PFSK-1 (cell line): Measurements from ENCODE around the gene SHC4.

Source experiments
- POLR2AphosphoS5 ChIP-seq: IDR thresholded peaks from 2 replicates; pipeline ENCODE4 v1.6.1; 2012; ENCODE audit warnings: low read depth, mild to moderate bottlenecking, control low read depth, low read length, moderate library complexity
- SIN3A ChIP-seq: IDR thresholded peaks from 2 replicates; pipeline ENCODE4 v1.6.1; 2012; ENCODE audit warnings: mild to moderate bottlenecking, low read length, moderate library complexity, borderline replicate concordance; ENCODE audit not compliant: insufficient read depth
- TAF1 ChIP-seq: IDR thresholded peaks from 2 replicates; pipeline ENCODE4 v1.6.1; 2012; ENCODE audit warnings: low read length, control low read depth, borderline replicate concordance; ENCODE audit not compliant: insufficient read depth
- TF ChIP-seq, protein P1 (sequence below), 2 experiments: IDR thresholded peaks; 2 replicates each; pipeline versions ENCODE4 v1.6.1 to v1.8.0; 2011 to 2012; ENCODE audit warnings: low read depth in 2 of 2, low read length in 2 of 2, control low read depth in 1 of 2, inconsistent platforms in 1 of 2, mild to moderate bottlenecking in 1 of 2, moderate library complexity in 1 of 2; ENCODE audit not compliant: insufficient read depth in 1 of 2

DNA sequence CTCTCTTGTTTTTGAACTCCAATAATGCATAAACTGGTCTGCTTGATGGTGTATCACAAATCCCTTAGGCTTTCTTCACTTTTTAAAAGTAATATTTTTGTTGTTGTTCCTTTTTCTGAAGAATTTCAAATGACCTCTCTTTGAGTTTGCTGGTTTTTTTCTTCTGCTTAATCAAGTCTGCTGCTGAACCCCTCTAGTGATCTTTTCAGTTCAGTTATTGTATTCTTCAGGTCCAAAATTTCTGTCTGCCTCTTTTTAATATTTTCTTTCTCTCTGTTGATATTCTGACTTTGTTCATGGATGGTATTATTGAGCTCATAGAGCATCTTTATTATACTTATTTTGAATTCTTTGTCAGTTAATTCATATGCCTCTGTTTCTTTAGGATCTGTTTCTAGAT is 131.1 kb downstream of the SHC4 start:
- TF ChIP-seq, protein P1, sequence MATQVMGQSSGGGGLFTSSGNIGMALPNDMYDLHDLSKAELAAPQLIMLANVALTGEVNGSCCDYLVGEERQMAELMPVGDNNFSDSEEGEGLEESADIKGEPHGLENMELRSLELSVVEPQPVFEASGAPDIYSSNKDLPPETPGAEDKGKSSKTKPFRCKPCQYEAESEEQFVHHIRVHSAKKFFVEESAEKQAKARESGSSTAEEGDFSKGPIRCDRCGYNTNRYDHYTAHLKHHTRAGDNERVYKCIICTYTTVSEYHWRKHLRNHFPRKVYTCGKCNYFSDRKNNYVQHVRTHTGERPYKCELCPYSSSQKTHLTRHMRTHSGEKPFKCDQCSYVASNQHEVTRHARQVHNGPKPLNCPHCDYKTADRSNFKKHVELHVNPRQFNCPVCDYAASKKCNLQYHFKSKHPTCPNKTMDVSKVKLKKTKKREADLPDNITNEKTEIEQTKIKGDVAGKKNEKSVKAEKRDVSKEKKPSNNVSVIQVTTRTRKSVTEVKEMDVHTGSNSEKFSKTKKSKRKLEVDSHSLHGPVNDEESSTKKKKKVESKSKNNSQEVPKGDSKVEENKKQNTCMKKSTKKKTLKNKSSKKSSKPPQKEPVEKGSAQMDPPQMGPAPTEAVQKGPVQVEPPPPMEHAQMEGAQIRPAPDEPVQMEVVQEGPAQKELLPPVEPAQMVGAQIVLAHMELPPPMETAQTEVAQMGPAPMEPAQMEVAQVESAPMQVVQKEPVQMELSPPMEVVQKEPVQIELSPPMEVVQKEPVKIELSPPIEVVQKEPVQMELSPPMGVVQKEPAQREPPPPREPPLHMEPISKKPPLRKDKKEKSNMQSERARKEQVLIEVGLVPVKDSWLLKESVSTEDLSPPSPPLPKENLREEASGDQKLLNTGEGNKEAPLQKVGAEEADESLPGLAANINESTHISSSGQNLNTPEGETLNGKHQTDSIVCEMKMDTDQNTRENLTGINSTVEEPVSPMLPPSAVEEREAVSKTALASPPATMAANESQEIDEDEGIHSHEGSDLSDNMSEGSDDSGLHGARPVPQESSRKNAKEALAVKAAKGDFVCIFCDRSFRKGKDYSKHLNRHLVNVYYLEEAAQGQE (IDR thresholded peaks at IDR 0.05; ENCODE audit: insufficient read depth in 1 of 2, low read depth in 2 of 2, low read length in 2 of 2) = no peak
- no peak for TF ChIP-seq POLR2AphosphoS5
- no peak for TF ChIP-seq TAF1
- no peak for TF ChIP-seq SIN3A
